VCaP (cell line): ENCODE measurements around the gene SLC25A1.

ENCODE experiments used
- H3K27ac ChIP-seq: fragments of 450-650 bp; 2 replicates; pipeline ENCODE4 v1.5.1; 2017
- TF ChIP-seq, protein P1 (sequence below): fragments of 450-650 bp; conservative IDR thresholded peaks from 2 replicates; pipeline ENCODE4 v1.5.1; 2017; ENCODE audit warnings: mild to moderate bottlenecking, moderate library complexity

Gene SLC25A1

GRCh38 chr22:19213442-19214077 lies 35.0 kb upstream of the SLC25A1 start:
- TF ChIP-seq, protein P1, sequence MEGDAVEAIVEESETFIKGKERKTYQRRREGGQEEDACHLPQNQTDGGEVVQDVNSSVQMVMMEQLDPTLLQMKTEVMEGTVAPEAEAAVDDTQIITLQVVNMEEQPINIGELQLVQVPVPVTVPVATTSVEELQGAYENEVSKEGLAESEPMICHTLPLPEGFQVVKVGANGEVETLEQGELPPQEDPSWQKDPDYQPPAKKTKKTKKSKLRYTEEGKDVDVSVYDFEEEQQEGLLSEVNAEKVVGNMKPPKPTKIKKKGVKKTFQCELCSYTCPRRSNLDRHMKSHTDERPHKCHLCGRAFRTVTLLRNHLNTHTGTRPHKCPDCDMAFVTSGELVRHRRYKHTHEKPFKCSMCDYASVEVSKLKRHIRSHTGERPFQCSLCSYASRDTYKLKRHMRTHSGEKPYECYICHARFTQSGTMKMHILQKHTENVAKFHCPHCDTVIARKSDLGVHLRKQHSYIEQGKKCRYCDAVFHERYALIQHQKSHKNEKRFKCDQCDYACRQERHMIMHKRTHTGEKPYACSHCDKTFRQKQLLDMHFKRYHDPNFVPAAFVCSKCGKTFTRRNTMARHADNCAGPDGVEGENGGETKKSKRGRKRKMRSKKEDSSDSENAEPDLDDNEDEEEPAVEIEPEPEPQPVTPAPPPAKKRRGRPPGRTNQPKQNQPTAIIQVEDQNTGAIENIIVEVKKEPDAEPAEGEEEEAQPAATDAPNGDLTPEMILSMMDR = no peak
- H3K27ac ChIP-seq = no peak overlapping the region

DNA sequence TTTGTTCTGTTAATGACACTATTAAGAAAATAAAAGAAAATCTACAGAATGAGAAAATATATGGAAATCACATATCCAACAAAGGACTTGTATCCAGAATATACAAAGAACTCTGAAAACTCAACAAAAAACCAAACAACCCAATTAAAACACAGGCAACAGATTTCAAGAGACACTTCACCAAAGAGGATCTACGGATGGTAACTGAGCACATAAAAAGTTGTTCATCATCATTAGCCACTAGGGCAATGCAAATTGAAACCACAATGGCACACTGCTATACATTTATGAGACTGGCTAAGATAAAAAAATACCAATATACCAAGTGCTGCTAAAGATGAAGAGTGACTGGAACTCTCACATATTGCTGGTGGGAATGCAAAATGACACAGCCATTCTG lies 34.5 kb upstream of the SLC25A1 start:
- TF ChIP-seq, protein P1 = no peak
- no peak overlapping the region for H3K27ac ChIP-seq

DNA sequence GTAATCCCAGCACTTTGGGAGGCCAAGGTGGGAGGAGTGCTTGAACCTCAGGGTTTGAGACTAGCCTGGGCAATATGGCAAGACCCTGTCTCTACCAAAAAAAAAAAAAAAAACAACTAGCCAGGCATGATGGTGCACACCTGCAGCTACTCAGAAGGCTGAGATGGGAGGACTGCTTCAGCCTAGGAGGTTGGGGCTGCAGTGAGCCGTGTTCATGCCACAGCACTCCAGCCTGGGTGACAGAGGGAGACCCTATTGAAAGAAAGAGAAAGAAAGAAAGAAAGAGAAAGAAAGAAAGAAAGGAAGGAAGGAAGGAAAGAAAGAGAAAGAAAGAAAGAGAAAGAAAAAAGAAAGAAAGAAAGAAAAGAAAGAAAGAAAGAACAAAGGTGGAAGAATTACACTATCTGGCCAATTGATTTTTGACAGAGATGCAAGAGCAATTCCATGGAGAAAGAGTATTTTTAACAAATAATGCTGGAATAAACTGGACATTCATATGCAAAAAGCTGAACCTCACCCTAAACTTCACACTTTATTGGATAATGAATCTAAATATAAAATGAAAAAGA lies 33.9 kb upstream of the SLC25A1 start:
- TF ChIP-seq, protein P1 = no peak
- H3K27ac ChIP-seq = no peak overlapping the region

DNA sequence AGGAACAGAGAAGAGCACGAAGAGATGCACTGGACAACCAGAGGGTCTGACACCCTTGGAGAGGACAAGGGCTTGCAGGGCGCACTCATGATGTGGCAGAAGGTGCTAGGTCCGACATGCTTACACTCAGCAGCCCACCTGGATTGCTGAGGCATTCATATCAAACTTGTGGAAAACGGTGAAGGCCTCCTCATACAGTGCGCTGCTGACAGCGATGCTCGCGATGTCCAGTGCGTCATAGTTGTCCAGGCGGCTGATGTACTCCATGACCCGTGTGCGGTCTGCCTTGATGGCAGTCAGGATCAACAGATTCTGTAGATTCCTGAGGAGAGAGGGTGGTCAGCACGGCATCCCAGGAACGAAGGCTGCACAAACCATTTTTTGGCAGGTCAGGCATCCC lies 31.7 kb upstream of the SLC25A1 start:
- H3K27ac ChIP-seq = no peak overlapping the region
- TF ChIP-seq, protein P1 = no peak

- TF ChIP-seq, protein P1 = no peak
- no peak overlapping the region for H3K27ac ChIP-seq
Measured at GRCh38 chr22:19208287-19208847, 29.8 kb upstream of the SLC25A1 start.

GRCh38 chr22:19207884-19208283 lies 29.3 kb upstream of the SLC25A1 start:
- TF ChIP-seq, protein P1 = no peak
- H3K27ac ChIP-seq = no peak overlapping the region

DNA sequence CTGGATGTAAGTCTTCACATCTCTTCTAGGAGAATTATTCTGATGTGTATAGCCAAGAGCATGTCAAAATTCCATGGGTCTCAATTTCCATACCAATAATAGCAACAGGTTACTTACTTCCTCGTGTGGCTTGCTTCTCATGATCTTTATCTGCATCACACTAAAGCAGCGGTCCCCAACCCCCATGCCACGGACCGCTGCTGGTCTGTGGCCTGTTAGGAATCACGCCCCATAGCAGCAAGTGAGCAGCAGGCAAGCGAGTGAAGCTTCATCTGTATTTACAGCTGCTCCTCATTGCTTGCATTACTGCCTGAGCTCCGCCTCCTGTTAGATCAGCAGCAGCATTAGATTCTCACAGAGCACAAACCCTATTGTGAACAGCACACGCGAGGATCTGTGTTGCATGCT lies 28.9 kb upstream of the SLC25A1 start:
- H3K27ac ChIP-seq = no peak overlapping the region
- TF ChIP-seq, protein P1 = no peak
